Left lung (tissue), 10 donors: Measurements from ENCODE around the gene VPS13D. TPM values are rescaled to one million over a fixed set of nuclear protein-coding genes. Genes with fewer than 3 reads are reported as not detected.

Experiments used
- ATAC-seq: fragments of 200-7000 bp; cut with Tn5 transposase; one replicate; pipeline ENCODE4 v1.9.1; 2020; ENCODE audit warnings: moderate library complexity
- DNase-seq, 4 donors: peaks; one replicate each; pipeline ENCODE4 v3.0.0-alpha.2; 2013 to 2020
- H3K27ac ChIP-seq, 2 donors: fragments of 200-600 bp; sonication (generic) in 1 of 2; one replicate each; pipeline versions ENCODE4 v1.5.0 to v1.8.0; 2020 to 2021
- H3K27me3 ChIP-seq, 2 donors: fragments of 200-600 bp; sonication (generic) in 1 of 2; one replicate each; pipeline versions ENCODE4 v1.5.0 to v1.8.0; 2020 to 2021
- H3K36me3 ChIP-seq, 2 donors: fragments of 200-600 bp; sonication (generic) in 1 of 2; one replicate each; pipeline versions ENCODE4 v1.5.0 to v1.8.0; 2020 to 2021
- H3K4me1 ChIP-seq, 2 donors: fragments of 200-600 bp; one replicate each; pipeline ENCODE4 v1.8.0; 2021
- H3K4me3 ChIP-seq, 2 donors: fragments of 200-600 bp; sonication (generic) in 1 of 2; one replicate each; pipeline versions ENCODE4 v1.5.0 to v1.8.0; 2020 to 2021; ENCODE audit warnings: mild to moderate bottlenecking in 1 of 2
- H3K9me3 ChIP-seq, 2 donors: fragments of 200-600 bp; sonication (generic) in 1 of 2; one replicate each; pipeline versions ENCODE4 v1.5.0 to v1.8.0; 2020 to 2021
- CTCF ChIP-seq, 2 donors: fragments of 200-600 bp; sonication (generic) in 1 of 2; IDR thresholded peaks; one replicate each; pipeline versions ENCODE4 v1.5.0 to v1.8.0; 2021; ENCODE audit warnings: antibody characterized with exemption in 2 of 2
- intact Hi-C, 2 donors: fragments of 100-400 bp; cut with DNase I; formaldehyde crosslinking; loops; one replicate each; pipeline versions ENCODE4 v1.11.2 to v1.14.2; 2022
- polyA plus RNA-seq, 6 donors: library from polyadenylated mRNA; unstranded; fragments of 120-200 nt; gene quantifications; one replicate each; pipeline ENCODE4 v1.2.1, GENCODE V29; 2013; ENCODE audit not compliant: insufficient read length in 6 of 6
- total RNA-seq, 2 donors: library from RNA; stranded (reverse); fragmentation: NEBNext Ultra II Directional; extraction: Animal tissue kit (Norgen Biotek cat#: 25700); gene quantifications; one replicate each; pipeline ENCODE4 v1.2.1, GENCODE V29; 2021
- donor health status: DM: no; HTN: yes; CAD: no.
- donor health status: DM: no; HTN: no; CAD: no.

Gene VPS13D
- total and polyA plus RNA-seq, 8 donors: 26.6 to 62.3 (median 30.2) TPM

- ATAC-seq: no peak
- H3K4me3 ChIP-seq: no peak overlapping the region
- no peak overlapping the region for H3K27ac ChIP-seq
- DNase-seq: no peak
- intact Hi-C loops: no loop called here
- peaks cover 0 to 94% of the 10 kb centered on the region in 2 donors for H3K36me3 ChIP-seq
- no peaks in the 10 kb centered on the region for H3K4me1 ChIP-seq
- H3K9me3 ChIP-seq: no peaks in the 10 kb centered on the region
- no peaks in the 10 kb centered on the region for H3K27me3 ChIP-seq
- TF ChIP-seq CTCF (IDR thresholded peaks at IDR 0.05): no peak
These were observed 58.0 kb downstream of the VPS13D start for GRCh38 chr1:12287869-12288268.

DNA sequence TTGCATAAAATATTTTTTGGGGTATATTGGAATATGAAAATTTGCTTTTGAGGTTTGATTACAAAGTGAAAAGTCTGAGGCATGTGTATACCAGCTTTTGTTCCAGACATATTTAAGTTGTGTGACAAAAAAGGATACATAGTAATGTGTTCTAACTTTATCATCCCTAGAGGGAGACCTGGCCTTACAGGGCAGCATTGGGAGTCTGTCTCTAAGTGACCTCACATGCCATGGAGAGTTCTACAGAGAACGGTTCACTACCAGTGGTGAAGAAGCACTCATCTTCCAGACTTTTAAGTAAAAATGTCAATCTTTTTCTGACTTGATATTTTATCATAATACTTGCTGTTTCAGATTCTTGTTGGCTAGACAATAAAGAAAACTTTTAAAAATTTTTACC is 61.0 kb downstream of the VPS13D start:
- Histone ChIP-seq H3K36me3 (peaks cover 0 to 96% of the 10 kb centered on the region in 2 donors), H3K9me3 (no peaks in the 10 kb centered on the region), H3K4me1 (no peaks in the 10 kb centered on the region), H3K27me3 (no peaks in the 10 kb centered on the region), H3K4me3 (no peak overlapping the region), H3K27ac (no peak overlapping the region)
- intact Hi-C loops: no loop called here
- ATAC-seq (no peak), DNase-seq (no peak)
- TF ChIP-seq CTCF (IDR thresholded peaks at IDR 0.05): no peak

- intact Hi-C loops: no loop called here
- DNase-seq: no peak
- H3K4me1 ChIP-seq: no peaks in the 10 kb centered on the region
- no peaks in the 10 kb centered on the region for H3K9me3 ChIP-seq
- H3K27me3 ChIP-seq: no peaks in the 10 kb centered on the region
- H3K36me3 ChIP-seq: peaks cover 0 to 90% of the 10 kb centered on the region in 2 donors
- ATAC-seq: no peak
- H3K4me3 ChIP-seq: no peak overlapping the region
- TF ChIP-seq CTCF (IDR thresholded peaks at IDR 0.05): no peak
- no peak overlapping the region for H3K27ac ChIP-seq
These were observed 63.6 kb downstream of the VPS13D start for GRCh38 chr1:12293416-12293815.

DNA sequence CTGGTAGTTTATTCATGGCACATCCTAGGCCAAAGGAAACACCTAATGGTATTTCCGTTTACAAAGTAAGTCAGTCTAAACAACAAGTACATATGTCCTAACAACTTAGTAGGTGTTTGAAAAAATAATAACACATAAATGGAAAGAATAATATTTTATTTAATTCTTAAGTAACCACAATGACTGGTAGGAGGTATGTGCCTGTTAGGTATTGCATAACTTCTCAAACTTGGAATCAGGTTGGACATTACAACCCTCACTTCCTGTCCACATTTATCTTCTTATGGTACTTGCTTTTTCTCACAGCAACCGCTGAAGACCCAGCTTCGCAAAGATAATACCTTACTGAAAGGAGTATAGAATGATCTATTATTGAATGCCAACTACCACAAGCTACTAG is 64.2 kb downstream of the VPS13D start:
- ATAC-seq (no peak), DNase-seq (no peak)
- Histone ChIP-seq H3K27me3 (no peaks in the 10 kb centered on the region), H3K36me3 (peaks cover 0 to 90% of the 10 kb centered on the region in 2 donors), H3K9me3 (no peaks in the 10 kb centered on the region), H3K4me1 (no peaks in the 10 kb centered on the region), H3K4me3 (no peak overlapping the region), H3K27ac (no peak overlapping the region)
- no peak for TF ChIP-seq CTCF (IDR thresholded peaks at IDR 0.05)
- intact Hi-C loops: no loop called here

DNA sequence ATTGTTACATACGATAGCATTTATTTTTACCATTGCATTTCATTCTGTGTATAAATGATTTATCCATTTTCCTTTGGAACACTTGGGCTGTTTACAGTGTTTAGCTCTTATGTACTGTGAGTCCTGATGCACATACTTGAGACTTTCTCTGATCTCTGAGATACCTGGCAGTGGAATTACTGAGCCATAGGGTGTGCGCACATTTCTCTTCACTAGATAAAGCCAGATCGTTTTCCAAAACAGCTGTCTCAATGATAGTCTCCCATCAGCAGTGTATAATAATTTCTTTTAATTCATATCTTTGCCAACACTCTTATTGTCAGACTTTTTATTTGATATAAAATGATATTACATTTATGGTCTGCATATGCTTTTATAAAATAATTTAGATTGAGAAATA is 66.2 kb downstream of the VPS13D start:
- Histone ChIP-seq H3K9me3 (no peaks in the 10 kb centered on the region), H3K27me3 (no peaks in the 10 kb centered on the region), H3K4me3 (no peak overlapping the region), H3K27ac (no peak overlapping the region), H3K4me1 (no peaks in the 10 kb centered on the region), H3K36me3 (peaks cover 0 to 90% of the 10 kb centered on the region in 2 donors)
- no peak for TF ChIP-seq CTCF (IDR thresholded peaks at IDR 0.05)
- intact Hi-C loops: no loop called here
- DNase-seq (no peak), ATAC-seq (no peak)
